ENCODE measurements around the gene CHMP4A.
"Not testable (repeated sequence)": the region's sequence is repeated elsewhere in the genome, so short reads cannot be mapped to it uniquely, and the experiment has no call there.

CHMP4A gene

GRCh38 chr14:24246765-24247212 lies 33.5 kb upstream of the CHMP4A start:
- DNase-seq (ENCODE audit: low spot score): no peak

GRCh38 chr14:24245350-24245749 lies 32.1 kb upstream of the CHMP4A start:
- not testable (repeated sequence) for DNase-seq (ENCODE audit: low spot score)

- DNase-seq (ENCODE audit: low spot score): no peak
Observed at GRCh38 chr14:24243336-24243836, 30.1 kb upstream of the CHMP4A start.

GRCh38 chr14:24241829-24242443 lies 28.6 kb upstream of the CHMP4A start:
- peak; percentile 89 for DNase-seq (ENCODE audit: low spot score)

GRCh38 chr14:24240110-24240918 lies 27.0 kb upstream of the CHMP4A start:
- no peak for DNase-seq (ENCODE audit: low spot score)

GRCh38 chr14:24238527-24239037 lies 25.3 kb upstream of the CHMP4A start:
- DNase-seq (ENCODE audit: low spot score): no peak

- no peak for DNase-seq (ENCODE audit: low spot score)
Observed at GRCh38 chr14:24238123-24238522, 24.8 kb upstream of the CHMP4A start.

- no peak for DNase-seq (ENCODE audit: low spot score)
Observed at GRCh38 chr14:24237463-24237955, 24.2 kb upstream of the CHMP4A start.

- no peak for DNase-seq (ENCODE audit: low spot score)
Observed at GRCh38 chr14:24236689-24237462, 23.6 kb upstream of the CHMP4A start.

- no peak for DNase-seq (ENCODE audit: low spot score)
Observed at GRCh38 chr14:24235804-24236688, 22.8 kb upstream of the CHMP4A start.

- DNase-seq (ENCODE audit: low spot score): no peak
Observed at GRCh38 chr14:24234095-24235005, 21.1 kb upstream of the CHMP4A start.

- DNase-seq (ENCODE audit: low spot score): no peak
Observed at GRCh38 chr14:24233538-24233866, 20.2 kb upstream of the CHMP4A start.

GRCh38 chr14:24232645-24233537 lies 19.6 kb upstream of the CHMP4A start, which contains the start of gene GMPR2:
GMPR2 (plus strand) TSS chr14:24232929; CDS start chr14:24233254, 325 bp downstream.
- DNase-seq (ENCODE audit: low spot score): peak; percentile 39

GRCh38 chr14:24232121-24232644 lies 18.9 kb upstream of the CHMP4A start, which contains the start of gene NEDD8:
NEDD8 (minus strand) TSS chr14:24232367; CDS start chr14:24232267, 100 bp downstream.
- peak; percentile 72 for DNase-seq (ENCODE audit: low spot score)

GRCh38 chr14:24231263-24232120 lies 18.2 kb upstream of the CHMP4A start:
- no peak for DNase-seq (ENCODE audit: low spot score)

GRCh38 chr14:24228902-24229301 lies 15.6 kb upstream of the CHMP4A start:
- DNase-seq (ENCODE audit: low spot score): no peak

- DNase-seq (ENCODE audit: low spot score): no peak
Observed at GRCh38 chr14:24226473-24226872, 13.2 kb upstream of the CHMP4A start.

Measured in HuH-7.5 (cell line).